Astrocyte of the cerebellum (primary cell): Measurements from ENCODE around the gene SELENOO.

ENCODE experiments used
- DNase-seq: peaks from one replicate; pipeline ENCODE4 v3.0.0-alpha.2; 2011; ENCODE audit warnings: low read depth
- H3K4me3 ChIP-seq: 2 replicates; pipeline ENCODE4 v1.5.1; 2011; ENCODE audit warnings: mild to moderate bottlenecking, low read depth, low read length, moderate library complexity
- in situ Hi-C: cut with HindIII; loops from 2 replicates; pipeline ENCODE4 v1.10.0; 2017; ENCODE audit warnings: low sequenced_read_pairs
- TF ChIP-seq, protein P1 (sequence below): IDR thresholded peaks from 2 replicates; pipeline ENCODE4 v1.5.1; 2012; ENCODE audit warnings: low read length, low read depth, moderate library complexity, mild to moderate bottlenecking; ENCODE audit errors: missing control alignments

The SELENOO gene

DNA sequence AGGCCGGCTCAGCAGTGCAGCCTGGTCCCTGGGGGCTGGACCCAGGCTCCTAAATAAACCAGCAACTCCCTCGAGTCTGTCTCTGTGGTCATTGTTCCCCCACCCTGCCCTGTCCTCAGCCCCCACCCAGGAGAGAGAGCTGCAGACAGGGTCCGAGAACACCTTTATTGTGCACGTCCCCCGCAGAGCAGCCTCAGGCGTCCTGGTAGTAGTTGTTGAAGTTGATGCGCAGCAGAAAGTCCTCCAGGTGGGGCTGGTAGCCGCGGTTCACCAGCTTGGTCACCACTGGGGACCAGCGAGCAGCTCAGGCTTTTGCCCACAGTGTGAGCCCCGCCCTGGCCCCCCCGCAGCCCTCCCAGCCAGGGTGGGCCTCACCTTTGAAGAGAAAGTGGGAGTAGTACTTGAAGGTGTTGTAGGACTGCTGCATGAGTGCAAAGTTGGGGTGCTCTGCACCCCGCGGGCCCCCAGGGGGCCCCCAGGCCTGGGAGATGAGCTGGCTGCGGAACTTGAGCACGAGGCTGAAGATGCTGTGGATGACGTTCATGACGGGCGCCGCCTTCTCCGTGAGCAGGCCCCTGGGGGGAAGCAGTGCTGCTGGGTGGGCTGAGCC lies 16.8 kb downstream of the SELENOO start:
- in situ Hi-C loops: no loop called here
- TF ChIP-seq, protein P1, sequence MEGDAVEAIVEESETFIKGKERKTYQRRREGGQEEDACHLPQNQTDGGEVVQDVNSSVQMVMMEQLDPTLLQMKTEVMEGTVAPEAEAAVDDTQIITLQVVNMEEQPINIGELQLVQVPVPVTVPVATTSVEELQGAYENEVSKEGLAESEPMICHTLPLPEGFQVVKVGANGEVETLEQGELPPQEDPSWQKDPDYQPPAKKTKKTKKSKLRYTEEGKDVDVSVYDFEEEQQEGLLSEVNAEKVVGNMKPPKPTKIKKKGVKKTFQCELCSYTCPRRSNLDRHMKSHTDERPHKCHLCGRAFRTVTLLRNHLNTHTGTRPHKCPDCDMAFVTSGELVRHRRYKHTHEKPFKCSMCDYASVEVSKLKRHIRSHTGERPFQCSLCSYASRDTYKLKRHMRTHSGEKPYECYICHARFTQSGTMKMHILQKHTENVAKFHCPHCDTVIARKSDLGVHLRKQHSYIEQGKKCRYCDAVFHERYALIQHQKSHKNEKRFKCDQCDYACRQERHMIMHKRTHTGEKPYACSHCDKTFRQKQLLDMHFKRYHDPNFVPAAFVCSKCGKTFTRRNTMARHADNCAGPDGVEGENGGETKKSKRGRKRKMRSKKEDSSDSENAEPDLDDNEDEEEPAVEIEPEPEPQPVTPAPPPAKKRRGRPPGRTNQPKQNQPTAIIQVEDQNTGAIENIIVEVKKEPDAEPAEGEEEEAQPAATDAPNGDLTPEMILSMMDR: no peak
- no peak overlapping the region for H3K4me3 ChIP-seq
- DNase-seq: no peak

DNA sequence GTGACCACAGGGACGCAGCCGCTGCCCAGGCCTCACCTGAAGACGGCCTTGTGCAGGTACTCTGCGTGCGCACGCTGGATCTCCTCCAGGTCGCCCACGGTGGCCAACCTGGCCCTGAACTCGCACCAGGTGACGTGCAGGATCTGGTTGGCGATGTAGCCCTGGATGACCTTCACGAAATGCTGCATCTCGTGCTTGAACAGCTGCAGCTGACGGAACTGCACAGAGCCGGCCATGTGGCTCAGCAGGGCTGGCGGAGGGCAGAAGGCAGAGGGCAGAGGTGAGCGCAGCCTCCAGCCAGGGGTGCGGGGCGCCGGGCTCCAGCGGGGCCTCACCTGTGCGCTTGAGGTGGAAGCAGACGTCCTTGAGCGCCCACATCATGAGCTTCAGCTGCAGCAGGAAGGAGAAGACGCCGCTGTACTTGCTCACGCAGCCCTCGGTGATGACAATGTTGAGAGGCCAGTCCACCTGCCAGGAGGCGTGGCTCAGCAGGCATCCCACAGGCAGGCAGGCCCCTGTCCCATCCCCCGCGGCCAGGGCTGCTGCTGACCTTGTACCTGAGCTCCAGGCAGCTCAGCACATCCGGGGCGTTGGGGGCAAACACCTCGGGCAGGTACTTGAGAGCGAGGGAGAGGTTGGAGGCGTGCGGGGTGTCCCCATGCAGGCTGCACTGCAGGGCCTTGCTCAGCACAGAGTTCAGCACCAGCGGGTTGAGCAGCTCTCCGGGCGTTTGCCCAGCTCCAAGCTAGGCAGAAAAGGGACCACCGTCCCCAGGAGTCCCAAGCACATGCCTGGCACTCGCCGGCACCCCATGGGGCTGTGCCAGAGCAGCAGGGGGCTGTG lies 17.6 kb downstream of the SELENOO start:
- no peak for DNase-seq
- TF ChIP-seq, protein P1: no peak
- in situ Hi-C loops: no loop called here
- no peak overlapping the region for H3K4me3 ChIP-seq

DNA sequence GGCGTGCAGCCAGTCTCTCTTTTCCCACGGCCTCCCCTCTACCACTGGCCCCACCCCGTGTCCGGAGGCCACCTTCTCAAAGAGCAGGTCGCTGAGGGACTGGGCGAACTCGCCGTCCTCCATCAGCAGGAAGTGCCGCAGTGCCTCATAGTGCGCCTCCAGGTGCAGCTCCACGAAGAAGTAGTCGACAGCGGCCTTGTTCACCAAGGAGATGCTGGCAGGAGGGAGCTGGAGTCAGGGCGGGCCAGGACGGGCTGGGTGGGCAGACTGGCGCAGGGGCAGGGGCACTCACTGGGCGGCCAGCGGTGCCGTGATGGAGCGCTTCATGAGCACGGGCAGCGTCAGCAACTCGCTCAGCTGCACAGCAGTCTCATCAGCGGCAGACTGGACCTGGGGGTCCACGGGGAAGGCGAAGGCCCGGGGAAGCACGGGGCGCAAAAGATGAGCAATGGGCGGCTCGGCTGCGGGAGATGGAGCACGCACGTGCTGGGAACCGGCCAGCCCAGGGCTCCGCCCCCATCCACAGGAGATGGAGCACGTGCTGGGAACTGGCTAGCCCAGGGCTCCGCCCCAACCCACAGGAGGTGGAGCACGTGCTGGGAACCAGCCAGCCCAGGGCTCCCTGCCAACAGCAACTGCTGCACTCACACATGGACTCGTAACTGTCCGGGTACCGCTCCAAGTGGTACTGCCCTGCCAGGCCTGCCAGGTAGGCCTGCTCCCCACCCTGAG lies 18.4 kb downstream of the SELENOO start:
- in situ Hi-C loops: no loop called here
- peak; percentile 55 for DNase-seq
- TF ChIP-seq, protein P1: no peak
- H3K4me3 ChIP-seq: no peak overlapping the region

DNA sequence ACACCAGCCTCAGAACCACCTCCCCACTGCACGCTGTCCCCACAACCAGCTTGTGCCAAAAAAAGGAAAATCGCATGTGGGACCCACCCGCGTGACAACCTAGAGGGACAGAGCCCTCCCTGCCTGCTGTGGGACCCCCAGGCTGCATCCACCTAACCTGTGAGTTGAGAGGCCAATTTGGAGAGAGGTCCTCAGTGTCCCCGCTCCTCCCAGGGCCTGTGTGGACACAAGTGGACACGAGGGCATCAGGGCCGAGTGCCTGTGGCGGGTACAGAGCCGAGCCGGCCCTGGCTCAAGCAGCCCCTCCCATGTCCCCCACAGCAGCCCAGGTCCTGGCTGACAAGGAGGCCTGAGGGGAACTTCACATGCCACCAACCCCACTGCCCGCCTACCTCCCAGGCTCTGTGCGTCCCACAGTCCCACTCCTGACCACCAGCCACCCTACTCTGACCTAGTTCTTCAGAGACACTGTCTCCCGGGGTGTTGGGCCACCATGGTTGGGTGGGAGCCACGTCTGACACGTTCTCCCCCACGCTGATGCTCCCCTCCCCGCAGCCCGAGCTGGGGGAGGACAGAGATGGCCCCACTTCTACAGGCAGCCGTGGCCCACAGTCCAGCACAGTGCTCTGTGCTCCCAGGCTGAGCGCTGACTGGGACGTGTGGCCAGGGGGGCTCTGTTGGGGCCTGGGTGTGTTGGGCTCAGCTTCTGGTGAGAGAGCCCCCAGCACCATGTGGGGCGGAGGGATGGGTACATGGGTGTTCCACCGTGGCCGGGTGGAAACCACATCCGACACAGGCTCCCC lies 19.2 kb downstream of the SELENOO start:
- no peak overlapping the region for H3K4me3 ChIP-seq
- TF ChIP-seq, protein P1: no peak
- no peak for DNase-seq
- in situ Hi-C loops: no loop called here

DNA sequence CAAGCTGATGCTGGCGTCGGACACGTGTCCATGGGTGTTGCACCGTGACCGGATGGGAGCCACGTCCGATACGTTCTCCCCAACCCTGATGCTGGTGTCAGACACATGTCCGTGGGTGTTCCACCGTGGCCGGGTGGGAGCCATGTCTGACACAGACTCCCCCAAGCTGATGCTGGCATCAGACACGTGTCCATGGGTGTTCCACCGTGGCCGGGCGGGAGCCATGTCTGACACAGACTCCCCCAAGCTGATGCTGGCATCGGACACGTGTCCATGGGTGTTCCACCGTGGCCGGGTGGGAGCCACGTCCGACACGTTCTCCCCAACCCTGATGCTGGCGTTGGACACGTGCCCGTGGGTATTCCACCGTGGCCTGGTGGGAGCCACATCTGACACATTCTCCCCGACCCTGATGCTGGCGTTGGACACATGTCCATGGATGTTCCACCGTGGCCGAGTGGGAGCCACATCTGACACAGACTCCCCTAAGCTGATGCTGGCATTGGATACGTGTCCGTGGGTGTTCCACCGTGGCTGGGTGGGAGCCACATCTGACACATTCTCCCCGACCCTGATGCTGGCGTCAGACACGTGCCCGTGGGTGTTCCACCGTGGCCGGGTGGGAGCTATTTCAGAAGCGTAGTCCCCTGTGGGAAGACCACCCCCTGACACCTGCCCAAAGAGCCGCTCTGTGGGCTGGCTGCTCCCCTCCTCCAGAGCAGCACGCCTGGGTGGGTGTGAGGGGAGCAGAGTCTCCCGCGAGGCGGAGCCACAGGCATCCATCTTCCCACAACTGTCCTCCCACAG lies 20.0 kb downstream of the SELENOO start:
- in situ Hi-C loops: no loop called here
- TF ChIP-seq, protein P1: no peak
- no peak for DNase-seq
- no peak overlapping the region for H3K4me3 ChIP-seq
